Smooth muscle cell (in vitro differentiated cells): ENCODE measurements around the gene LZTS2. TPM values are rescaled to one million over a fixed set of nuclear protein-coding genes. Genes with fewer than 3 reads are reported as not detected.

ENCODE experiments used
- DNase-seq: peaks from one replicate; lab custom pipeline; 2025; ENCODE audit not compliant: unreplicated experiment; lab: John Stamatoyannopoulos, UW
- H2AFZ ChIP-seq: fragments of 200-600 bp; sonication (generic); 2 replicates; pipeline ENCODE4 v1.6.0; 2016; ENCODE audit warnings: antibody characterized with exemption, low read depth, mild to moderate bottlenecking
- H3F3A ChIP-seq: fragments of 200-600 bp; sonication (generic); 2 replicates; pipeline ENCODE4 v1.6.0; 2017; ENCODE audit warnings: antibody characterized with exemption, low read depth
- H3K27ac ChIP-seq: fragments of 200-600 bp; sonication (generic); 2 replicates; pipeline ENCODE4 v1.5.1; 2016; ENCODE audit warnings: low read depth, mild to moderate bottlenecking
- H3K27me3 ChIP-seq: fragments of 200-600 bp; sonication (generic); 2 replicates; pipeline ENCODE4 v1.6.1; 2016; ENCODE audit warnings: low read depth, mild to moderate bottlenecking
- H3K36me3 ChIP-seq: fragments of 200-600 bp; sonication (generic); 2 replicates; pipeline ENCODE4 v1.5.1; 2016; ENCODE audit warnings: low read depth
- H3K4me1 ChIP-seq: fragments of 200-600 bp; sonication (generic); 2 replicates; pipeline ENCODE4 v1.5.1; 2016; ENCODE audit warnings: low read depth
- H3K4me2 ChIP-seq: fragments of 200-600 bp; sonication (generic); 2 replicates; pipeline ENCODE4 v1.6.0; 2016; ENCODE audit warnings: mild to moderate bottlenecking
- H3K4me3 ChIP-seq: fragments of 200-600 bp; sonication (generic); 2 replicates; pipeline ENCODE4 v1.5.1; 2016; ENCODE audit warnings: mild to moderate bottlenecking
- H3K79me2 ChIP-seq: fragments of 200-600 bp; sonication (generic); 2 replicates; pipeline ENCODE4 v1.6.0; 2016; ENCODE audit warnings: low read depth, mild to moderate bottlenecking
- H3K9ac ChIP-seq: fragments of 200-600 bp; sonication (generic); 2 replicates; pipeline ENCODE4 v1.6.0; 2016; ENCODE audit warnings: low read depth
- H3K9me3 ChIP-seq: fragments of 200-600 bp; sonication (generic); replicated peaks from 2 replicates; pipeline ENCODE4 v1.5.1; 2016; ENCODE audit warnings: low read depth
- H4K20me1 ChIP-seq: fragments of 200-600 bp; sonication (generic); 2 replicates; pipeline ENCODE4 v1.6.0; 2016; ENCODE audit warnings: low read depth
- CTCF ChIP-seq: fragments of 200-600 bp; sonication (generic); IDR thresholded peaks from 2 replicates; pipeline ENCODE4 v1.5.1; 2017; ENCODE audit warnings: borderline replicate concordance, mild to moderate bottlenecking, antibody characterized with exemption; ENCODE audit not compliant: insufficient read depth, poor library complexity, severe bottlenecking
- WGBS: methylation state at CpG from one replicate; pipeline ENCODE4 v1.1.7; 2016; ENCODE audit warnings: low lambda C conversion rate; 5-methylcytosine and 5-hydroxymethylcytosine counted together
- polyA plus RNA-seq: library from polyadenylated mRNA; unstranded; fragments of >200 nt; fragmentation: Nextera tagmentation; extraction: Ambion mirVana; gene quantifications from 2 replicates; pipeline ENCODE4 v1.2.1, GENCODE V29; 2016
- total RNA-seq: library from RNA; depleted of rRNA; stranded (reverse); fragments of >200 nt; gene quantifications from 2 replicates; pipeline ENCODE4 v1.2.3, GENCODE V29; 2014

The LZTS2 gene
- total and polyA plus RNA-seq, 2 experiments from 2014 or later = 54.9 to 103 TPM

GRCh38 chr10:101029520-101030295, 30.1 kb downstream of the LZTS2 start:
- no peak for TF ChIP-seq CTCF
- Histone ChIP-seq H3K79me2 (peaks cover 15% of the 10 kb centered on the region), H3K9ac (no peak overlapping the region), H3K4me3 (no peak overlapping the region), H4K20me1 (peaks cover 20% of the 10 kb centered on the region), H3K4me1 (peaks cover 20% of the 10 kb centered on the region), H3K9me3 (no peaks in the 10 kb centered on the region), H2AFZ (no peak overlapping the region), H3F3A (peaks cover 2% of the 10 kb centered on the region), H3K36me3 (no peaks in the 10 kb centered on the region), H3K27ac (no peak overlapping the region), H3K27me3 (no peaks in the 10 kb centered on the region), H3K4me2 (no peak overlapping the region)
- 70% methylated on average over 27 of the region's 27 CpGs for WGBS
- no peak for DNase-seq

- no peak overlapping the region for H3K9ac ChIP-seq
- peaks cover 2% of the 10 kb centered on the region for H3F3A ChIP-seq
- no peaks in the 10 kb centered on the region for H3K9me3 ChIP-seq
- H3K4me2 ChIP-seq = peak overlapping the region; percentile 86
- H3K4me1 ChIP-seq = peaks cover 20% of the 10 kb centered on the region
- peak overlapping the region; percentile 77 for H2AFZ ChIP-seq
- H4K20me1 ChIP-seq = peaks cover 29% of the 10 kb centered on the region
- H3K79me2 ChIP-seq = peaks cover 20% of the 10 kb centered on the region
- H3K36me3 ChIP-seq = no peaks in the 10 kb centered on the region
- no peak overlapping the region for H3K27ac ChIP-seq
- no peak for DNase-seq
- H3K27me3 ChIP-seq = no peaks in the 10 kb centered on the region
- peak overlapping the region; percentile 61 for H3K4me3 ChIP-seq
- TF ChIP-seq CTCF = no peak
- WGBS = 11% methylated on average over 25 of the region's 25 CpGs
Observed at GRCh38 chr10:101030496-101031127, 31.0 kb downstream of the LZTS2 start.

- WGBS = 3% methylated on average over 35 of the region's 38 CpGs
- Histone ChIP-seq H3K27ac (peak within 1 kb of the TSS; percentile 99), H3K27me3 (no peaks in the 10 kb centered on the region), H3K79me2 (peaks cover 20% of the 10 kb centered on the region), H3K9me3 (no peaks in the 10 kb centered on the region), H3K36me3 (no peaks in the 10 kb centered on the region), H3K9ac (peak within 1 kb of the TSS; percentile 97), H3K4me3 (peak within 1 kb of the TSS; percentile 61), H2AFZ (peak within 1 kb of the TSS; percentile 77), H3K4me2 (peak within 1 kb of the TSS; percentile 86), H3K4me1 (peaks cover 20% of the 10 kb centered on the region), H3F3A (peaks cover 2% of the 10 kb centered on the region), H4K20me1 (peaks cover 35% of the 10 kb centered on the region)
- TF ChIP-seq CTCF = no peak
- DNase-seq = peak; percentile 72
Observed at GRCh38 chr10:101031128-101031795, 31.7 kb downstream of the LZTS2 start, which contains the start of the genes PDZD7 and SFXN3. Gene PDZD7, minus strand, starts transcription at chr10:101031129. Its CDS starts 910 bp downstream, at chr10:101030219. Gene SFXN3, plus strand, starts transcription at chr10:101031234. Its CDS starts 3,461 bp downstream, at chr10:101034695.
